Keratinocyte (primary cell): ENCODE measurements around the gene RTKN. TPM values are rescaled to one million over a fixed set of nuclear protein-coding genes. Genes with fewer than 3 reads are reported as not detected.

ENCODE experiments used
- DNase-seq: peaks from one replicate; pipeline ENCODE4 v3.0.0-alpha.2; 2011; ENCODE audit warnings: low read depth, missing footprints, low spot score
- FAIRE-seq: peaks from 2 replicates; lab custom pipeline; 2011; peaks lifted over from hg19 to GRCh38; lab: Jason Lieb, UNC
- H2AFZ ChIP-seq: 2 replicates; pipeline ENCODE4 v1.6.0; 2012; ENCODE audit warnings: low read length, control low read depth, inconsistent platforms; ENCODE audit not compliant: control insufficient read depth
- H3K27ac ChIP-seq: 2 replicates; pipeline ENCODE4 v1.5.1; 2011; ENCODE audit warnings: low read length; ENCODE audit not compliant: control insufficient read depth, insufficient read depth
- H3K27me3 ChIP-seq: 3 replicates; pipeline ENCODE4 v1.6.0; 2011; ENCODE audit warnings: low read length; ENCODE audit not compliant: control insufficient read depth, insufficient read depth; ENCODE audit errors: extremely low read depth
- H3K36me3 ChIP-seq, 2 experiments: 2 replicates in 1 of 2; 3 replicates in 1 of 2; pipeline ENCODE4 v1.5.1; 2011; ENCODE audit warnings: low read length in 2 of 2, mild to moderate bottlenecking in 1 of 2; ENCODE audit not compliant: control insufficient read depth in 2 of 2, insufficient read depth in 2 of 2; ENCODE audit errors: extremely low read depth in 1 of 2
- H3K4me1 ChIP-seq: 3 replicates; pipeline ENCODE4 v1.5.1; 2011; ENCODE audit warnings: low read length; ENCODE audit not compliant: control insufficient read depth, insufficient read depth; ENCODE audit errors: extremely low read depth
- H3K4me2 ChIP-seq: 3 replicates; pipeline ENCODE4 v1.6.0; 2011; ENCODE audit warnings: low read depth, low read length; ENCODE audit not compliant: control insufficient read depth, insufficient read depth; ENCODE audit errors: extremely low read depth
- H3K4me3 ChIP-seq, 3 experiments: fragments of 200-600 bp in 1 of 3; sonication (generic) in 1 of 3; 2 replicates in 2 of 3; 3 replicates in 1 of 3; pipeline ENCODE4 v1.5.1; 2011 to 2016; ENCODE audit warnings: low read length in 3 of 3, mild to moderate bottlenecking in 3 of 3, control low read depth in 2 of 3, inconsistent platforms in 1 of 3, low read depth in 1 of 3, mixed read lengths in 1 of 3, mixed run types in 1 of 3, moderate library complexity in 1 of 3; ENCODE audit not compliant: control insufficient read depth in 2 of 3, insufficient read depth in 2 of 3; ENCODE audit errors: extremely low read depth in 1 of 3
- H3K79me2 ChIP-seq: 2 replicates; pipeline ENCODE4 v1.6.0; 2012; ENCODE audit warnings: low read length; ENCODE audit not compliant: control insufficient read depth, insufficient read depth
- H3K9ac ChIP-seq: 3 replicates; pipeline ENCODE4 v1.6.0; 2011; ENCODE audit warnings: low read length; ENCODE audit not compliant: control insufficient read depth, insufficient read depth; ENCODE audit errors: extremely low read depth
- H3K9me1 ChIP-seq: 3 replicates; pipeline ENCODE4 v1.6.0; 2011; ENCODE audit warnings: low read length; ENCODE audit not compliant: control insufficient read depth, insufficient read depth; ENCODE audit errors: extremely low read depth
- H3K9me3 ChIP-seq: 2 replicates; pipeline ENCODE4 v1.5.1; 2012; ENCODE audit warnings: low read depth, low read length; ENCODE audit not compliant: control insufficient read depth
- H4K20me1 ChIP-seq: 3 replicates; pipeline ENCODE4 v1.6.0; 2011; ENCODE audit warnings: low read length; ENCODE audit not compliant: control insufficient read depth, insufficient read depth; ENCODE audit errors: extremely low read depth
- CTCF ChIP-seq, 3 experiments: IDR thresholded peaks in 1 of 3; conservative IDR thresholded peaks in 1 of 3; optimal IDR thresholded peaks in 1 of 3; 2 replicates in 2 of 3; 3 replicates in 1 of 3; pipeline versions ENCODE3 to v1.5.1; 2011; ENCODE audit warnings: low read length in 3 of 3, mild to moderate bottlenecking in 3 of 3, moderate library complexity in 2 of 3, control low read depth in 1 of 3, inconsistent platforms in 1 of 3; ENCODE audit not compliant: insufficient read depth in 2 of 3; ENCODE audit errors: extremely low read depth in 1 of 3
- EZH2 ChIP-seq: IDR thresholded peaks from one replicate; pipeline ENCODE4 v1.6.1; 2012; ENCODE audit warnings: inconsistent platforms, mild to moderate bottlenecking, low read length, moderate library complexity
- dilution Hi-C: fragments of 300-500 bp; cut with MboI; formaldehyde crosslinking; loops from one replicate; pipeline ENCODE4 v1.7.0; 2020; ENCODE audit warnings: low sequenced_read_pairs; ENCODE audit not compliant: extremely low pct_ligation_motif_present
- polyA plus RNA-seq, 5 experiments: library from polyadenylated mRNA; depleted of rRNA in 3 of 5; stranded (reverse) in 3 of 5; stranded (forward) in 1 of 5; unstranded in 1 of 5; fragments of >200 nt; gene quantifications; 1 replicate in 1 of 5; 2 replicates in 3 of 5; 3 replicates in 1 of 5; pipeline versions ENCODE4 v1.2.1 to v1.2.3, GENCODE V29; 2011 to 2012; ENCODE audit warnings: missing spikeins in 2 of 5, low read depth in 1 of 5, low replicate concordance in 1 of 5

Gene RTKN
- polyA plus RNA-seq, 1 donor (not counting 4 experiments of a cell fraction or from before 2014, with no cell fraction given) = 110 TPM

DNA sequence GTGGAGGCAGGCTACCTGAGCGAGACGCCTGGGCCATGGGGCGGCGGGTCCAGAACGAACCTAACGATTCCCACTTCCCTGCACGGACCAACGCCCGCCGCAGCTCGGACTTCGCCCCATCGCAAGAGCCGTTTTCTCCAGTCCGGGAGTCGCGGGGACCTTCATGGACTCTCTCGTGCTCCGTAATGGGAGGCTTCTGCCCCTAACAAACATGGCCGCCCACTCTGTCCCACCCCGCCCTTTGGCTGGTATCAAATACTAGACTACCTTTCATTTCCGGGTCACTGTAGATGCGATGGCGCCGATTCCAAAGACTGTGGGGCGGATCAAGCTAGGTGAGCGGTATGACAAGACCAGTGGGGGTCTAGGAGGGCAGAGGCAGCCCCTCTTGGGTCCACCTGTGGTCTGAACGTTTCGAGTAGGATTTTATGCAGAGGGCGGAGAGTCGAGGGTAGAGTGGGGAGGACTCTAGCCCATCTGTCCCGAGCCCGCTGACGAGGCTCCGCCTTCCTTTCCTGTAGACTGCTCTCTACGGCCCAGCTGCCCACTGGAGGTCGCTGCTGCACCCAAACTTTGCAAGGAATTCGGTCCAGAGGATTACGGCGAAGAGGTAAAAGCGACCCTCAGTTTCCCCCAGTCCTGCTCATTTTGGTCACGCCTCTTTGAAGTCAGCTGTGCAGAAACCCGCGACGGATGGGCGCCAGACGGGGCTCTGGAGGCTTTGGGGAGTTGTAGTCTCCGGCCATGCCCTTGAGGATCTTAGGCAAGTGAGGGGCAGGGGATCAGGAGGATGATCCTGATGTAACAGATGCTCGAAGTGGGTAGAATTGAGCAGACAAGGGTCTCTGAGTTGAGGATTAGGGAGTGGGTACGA lies 41.3 kb upstream of the RTKN start, which contains the start of the genes CCDC142 and TTC31:
Gene CCDC142 (minus strand): TSS at position 198 of the 874 bp plus-strand sequence. CDS start 161 bp downstream, at position 37.
Gene TTC31 (plus strand): TSS at position 281 of the 874 bp plus-strand sequence. CDS start 15 bp downstream, at position 296.
- peak within 1 kb of the TSS; percentile 97 for H2AFZ ChIP-seq
- H3K4me1 ChIP-seq = peaks cover 18% of the 10 kb centered on the region
- peaks cover 0 to 7% of the 10 kb centered on the region in 2 experiments for H3K36me3 ChIP-seq
- no peaks in the 10 kb centered on the region for H4K20me1 ChIP-seq
- H3K9ac ChIP-seq = peak within 1 kb of the TSS; percentile 84
- H3K27ac ChIP-seq = peak within 1 kb of the TSS; percentile 82
- peak within 1 kb of the TSS; percentile 84 for H3K4me2 ChIP-seq
- no peaks in the 10 kb centered on the region for H3K27me3 ChIP-seq
- H3K4me3 ChIP-seq = peak within 1 kb of the TSS; percentile 92 to 97 (median 95)
- no peaks in the 10 kb centered on the region for H3K9me1 ChIP-seq
- DNase-seq (no peak), FAIRE-seq (peak; percentile 76)
- no peaks in the 10 kb centered on the region for H3K9me3 ChIP-seq
- peak; percentile 89 to 92 (median 92) for TF ChIP-seq CTCF (optimal IDR thresholded peaks at IDR 0.05 in 1 of 3, IDR thresholded peaks at IDR 0.05 in 1 of 3, conservative IDR thresholded peaks at IDR 0.05 in 1 of 3; ENCODE audit: extremely low read depth in 1 of 3, insufficient read depth in 2 of 3, low read length in 3 of 3)
- no peak for TF ChIP-seq EZH2
- dilution Hi-C loops = no loop called here
- peaks cover 35% of the 10 kb centered on the region for H3K79me2 ChIP-seq

GRCh38 chr2:74481961-74482800 lies 40.4 kb upstream of the RTKN start:
- DNase-seq (no peak), FAIRE-seq (no peak)
- Histone ChIP-seq H3K27ac (peak overlapping the region; percentile 82), H3K79me2 (peaks cover 35% of the 10 kb centered on the region), H3K4me3 (peak overlapping the region; percentile 92 to 97 (median 95)), H3K9me1 (no peaks in the 10 kb centered on the region), H3K9ac (peak overlapping the region; percentile 84), H3K4me2 (peak overlapping the region; percentile 84), H3K9me3 (no peaks in the 10 kb centered on the region), H3K27me3 (no peaks in the 10 kb centered on the region), H4K20me1 (no peaks in the 10 kb centered on the region), H3K36me3 (peaks cover 0 to 11% of the 10 kb centered on the region in 2 experiments), H3K4me1 (peaks cover 14% of the 10 kb centered on the region), H2AFZ (peak overlapping the region; percentile 97)
- TF ChIP-seq EZH2 (no peak), CTCF (optimal IDR thresholded peaks at IDR 0.05 in 1 of 3, IDR thresholded peaks at IDR 0.05 in 1 of 3, conservative IDR thresholded peaks at IDR 0.05 in 1 of 3; ENCODE audit: extremely low read depth in 1 of 3, insufficient read depth in 2 of 3, low read length in 3 of 3) (peak in 1 of 3 experiments; percentile 0)
- dilution Hi-C loops = no loop called here
